Transverse colon (tissue), 4 donors: ENCODE measurements around the gene CCDC188. TPM values are rescaled to one million over a fixed set of nuclear protein-coding genes. Genes with fewer than 3 reads are reported as not detected.

Experiments used
- DNase-seq: peaks from one replicate; pipeline ENCODE4 v3.0.0-alpha.2; 2019
- H3K27ac ChIP-seq, 4 donors: fragments of 200-600 bp; sonication (generic); 2 replicates each; pipeline ENCODE4 v1.5.1; 2016 to 2018; ENCODE audit warnings: inconsistent platforms in 4 of 4
- H3K27me3 ChIP-seq: fragments of 200-600 bp; sonication (generic); 2 replicates; pipeline ENCODE4 v1.5.1; 2017; ENCODE audit warnings: inconsistent platforms
- H3K36me3 ChIP-seq, 4 donors: fragments of 200-600 bp; sonication (generic); 2 replicates each; pipeline ENCODE4 v1.5.1; 2017 to 2019; ENCODE audit warnings: inconsistent platforms in 4 of 4
- H3K4me1 ChIP-seq, 4 donors: fragments of 200-600 bp; sonication (generic); 2 replicates each; pipeline ENCODE4 v1.5.1; 2017 to 2020; ENCODE audit warnings: inconsistent platforms in 4 of 4
- H3K4me3 ChIP-seq, 4 donors: fragments of 200-600 bp; sonication (generic); 1 replicate in 1 of 4; 2 replicates in 3 of 4; pipeline versions ENCODE4 v1.5.1 to v1.6.1; 2017 to 2019; ENCODE audit warnings: inconsistent platforms in 4 of 4
- H3K9me3 ChIP-seq, 2 donors: fragments of 200-600 bp; sonication (generic); 2 replicates each; pipeline ENCODE4 v1.5.1; 2017 to 2019; ENCODE audit warnings: inconsistent platforms in 2 of 2
- CTCF ChIP-seq, 5 experiments: fragments of 200-600 bp in 3 of 5; fragments of 450-650 bp in 2 of 5; sonication (generic) in 3 of 5; IDR thresholded peaks; 1 replicate in 2 of 5; 2 replicates in 3 of 5; pipeline ENCODE4 v1.5.1; 2016 to 2017; ENCODE audit warnings: antibody characterized with exemption in 5 of 5, inconsistent platforms in 3 of 5, mild to moderate bottlenecking in 2 of 5, moderate library complexity in 1 of 5
- EP300 ChIP-seq: sonication (generic); formaldehyde crosslinking; IDR thresholded peaks from one replicate; pipeline ENCODE4 v1.6.1; 2017; ENCODE audit warnings: antibody characterized with exemption, low read depth
- POLR2A ChIP-seq: fragments of 450-650 bp; IDR thresholded peaks from one replicate; pipeline ENCODE4 v1.6.1; 2016; ENCODE audit warnings: antibody characterized with exemption, mild to moderate bottlenecking, moderate library complexity
- POLR2AphosphoS5 ChIP-seq, 3 donors: sonication (generic); formaldehyde crosslinking; IDR thresholded peaks; one replicate each; pipeline ENCODE4 v1.6.1; 2016; ENCODE audit warnings: antibody characterized with exemption in 3 of 3
- WGBS, 2 donors: methylation state at CpG; one replicate each; pipeline ENCODE4 v1.1.5; 2018; ENCODE audit warnings: low coverage in 1 of 2; 5-methylcytosine and 5-hydroxymethylcytosine counted together
- in situ Hi-C, 4 donors: fragments of 200-750 bp; cut with MboI; loops; one replicate each; pipeline versions ENCODE4 v1.15.0 to v1.15.1; 2017; ENCODE audit warnings: low sequenced_read_pairs in 3 of 4, low pct_ligation_motif_present in 1 of 4, low pct_unique_long_range_greater_than_20kb in 1 of 4
- intact Hi-C: fragments of 100-400 bp; cut with DNase I; formaldehyde crosslinking; loops from one replicate; pipeline ENCODE4 v1.15.1; 2023; ENCODE audit warnings: low total_unique reads
- total RNA-seq, 4 donors: library from RNA; depleted of rRNA; stranded (reverse); fragments of >200 nt; gene quantifications; one replicate each; pipeline ENCODE4 v1.1.0, GENCODE V29; 2016

The CCDC188 gene
- total RNA-seq, 4 donors from 2014 or later = 0.41 TPM; not detected in 3

GRCh38 chr22:20130731-20131596, 19.9 kb downstream of the CCDC188 start:
- Histone ChIP-seq H3K4me3 (peak overlapping the region; percentile 85 to 100 (median 96)), H3K9me3 (no peaks in the 10 kb centered on the region), H3K4me1 (peaks cover 11 to 37% (median 18%) of the 10 kb centered on the region in 4 donors), H3K36me3 (no peaks in the 10 kb centered on the region), H3K27me3 (no peaks in the 10 kb centered on the region), H3K27ac (peak overlapping the region; percentile 92 to 98 (median 94))
- intact Hi-C loops (no loop called here), in situ Hi-C loops (no loop called here)
- TF ChIP-seq POLR2AphosphoS5 (IDR thresholded peaks at IDR 0.05) = peak in 2 of 3 donors; percentile 15 to 19
- peak; percentile 40 for TF ChIP-seq POLR2A
- TF ChIP-seq EP300 = no peak
- peak; percentile 89 for DNase-seq
- WGBS, 2 donors = 4% methylated on average over 57 of the region's 70 CpGs; no CpG with 5 or more reads in 1 of the 2 donors

DNA sequence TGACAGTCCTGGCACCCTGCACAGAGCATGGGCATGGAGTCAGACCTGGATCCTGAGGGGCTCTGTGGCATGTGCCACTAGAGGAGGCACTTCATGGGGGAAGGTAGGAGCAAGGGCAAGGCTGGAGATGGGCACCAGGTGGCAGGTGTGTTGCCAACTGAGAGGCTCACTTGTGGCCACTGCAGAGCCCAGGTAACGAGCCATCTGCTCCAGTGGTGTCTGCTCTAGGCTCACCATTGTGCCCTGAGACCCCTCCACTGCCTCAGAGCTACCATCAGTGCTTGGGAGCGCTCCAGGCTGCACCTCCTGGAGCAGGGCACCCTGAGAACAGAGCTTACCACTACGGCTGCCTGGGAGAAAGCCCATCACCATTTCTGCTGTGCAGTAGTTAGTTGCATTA, 20.5 kb downstream of the CCDC188 start:
- H3K4me1 ChIP-seq = peaks cover 11 to 30% (median 18%) of the 10 kb centered on the region in 4 donors
- H3K4me3 ChIP-seq = peak overlapping the region in 1 of 4 donors; percentile 91
- H3K27ac ChIP-seq = peak overlapping the region; percentile 92 to 98 (median 94)
- in situ Hi-C loops = no loop called here
- peaks cover 0 to 1% (median 0%) of the 10 kb centered on the region in 4 donors for H3K36me3 ChIP-seq
- TF ChIP-seq POLR2AphosphoS5 (IDR thresholded peaks at IDR 0.05) = no peak
- no peak for TF ChIP-seq CTCF (IDR thresholded peaks at IDR 0.05)
- TF ChIP-seq POLR2A = no peak
- TF ChIP-seq EP300 = no peak
- no peak for DNase-seq
- no peaks in the 10 kb centered on the region for H3K27me3 ChIP-seq
- 72% methylated on average over 3 of the region's 3 CpGs; no CpG with 5 or more reads in 1 of the 2 donors for WGBS, 2 donors
- no peaks in the 10 kb centered on the region for H3K9me3 ChIP-seq
- intact Hi-C loops = no loop called here

DNA sequence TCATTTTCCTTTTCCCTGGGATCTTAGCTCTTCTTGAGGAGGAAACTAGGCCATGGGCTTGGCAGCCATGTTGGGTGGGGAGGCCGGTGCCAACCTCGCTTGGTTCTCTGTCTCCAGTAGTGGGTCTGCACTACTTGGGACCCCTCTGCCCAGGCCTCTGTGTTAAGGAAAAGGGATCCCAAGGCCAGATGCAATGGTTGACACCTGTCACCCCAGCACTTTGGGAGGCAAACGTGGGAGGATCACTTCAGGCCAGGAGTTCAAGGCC, 21.2 kb downstream of the CCDC188 start:
- no peak overlapping the region for H3K27ac ChIP-seq
- peaks cover 0 to 5% (median under 1%) of the 10 kb centered on the region in 4 donors for H3K36me3 ChIP-seq
- intact Hi-C loops = loop anchor here (10.0 kb wide), 1 partner anchor 155 kb away; no protein-coding TSS in a partner anchor
- TF ChIP-seq CTCF (IDR thresholded peaks at IDR 0.05) = no peak
- TF ChIP-seq POLR2AphosphoS5 (IDR thresholded peaks at IDR 0.05) = no peak
- no peak for TF ChIP-seq EP300
- TF ChIP-seq POLR2A = no peak
- peaks cover 11 to 26% (median 18%) of the 10 kb centered on the region in 4 donors for H3K4me1 ChIP-seq
- H3K27me3 ChIP-seq = no peaks in the 10 kb centered on the region
- H3K4me3 ChIP-seq = no peak overlapping the region
- no peak for DNase-seq
- H3K9me3 ChIP-seq = no peaks in the 10 kb centered on the region
- 73% methylated on average over 3 of the region's 3 CpGs; no CpG with 5 or more reads in 1 of the 2 donors for WGBS, 2 donors
- in situ Hi-C loops = no loop called here

GRCh38 chr22:20128902-20129746, 21.7 kb downstream of the CCDC188 start:
- WGBS, 2 donors = 0 to 35% methylated on average over 1 to 16 of the region's 18 CpGs
- intact Hi-C loops = loop anchor here (10.0 kb wide), 1 partner anchor 154 kb away; no protein-coding TSS in a partner anchor

More at GRCh38 chr22:20128902-20129746, 21.7 kb downstream of the CCDC188 start:
- H3K36me3 ChIP-seq = peaks cover 0 to 5% (median 2%) of the 10 kb centered on the region in 4 donors
- DNase-seq = peak; percentile 38
- H3K4me1 ChIP-seq = peaks cover 11 to 21% (median 17%) of the 10 kb centered on the region in 4 donors
- no peaks in the 10 kb centered on the region for H3K27me3 ChIP-seq
- no peak overlapping the region for H3K27ac ChIP-seq
- in situ Hi-C loops = no loop called here
- no peak overlapping the region for H3K4me3 ChIP-seq
- TF ChIP-seq POLR2A = no peak
- TF ChIP-seq CTCF (IDR thresholded peaks at IDR 0.05) = peak in 3 of 5 experiments; percentile 13 to 30 (median 19)
- TF ChIP-seq EP300 = no peak
- no peak for TF ChIP-seq POLR2AphosphoS5 (IDR thresholded peaks at IDR 0.05)
- no peaks in the 10 kb centered on the region for H3K9me3 ChIP-seq
